ENCODE data around the gene ZNHIT2.

ZNHIT2 gene

DNA sequence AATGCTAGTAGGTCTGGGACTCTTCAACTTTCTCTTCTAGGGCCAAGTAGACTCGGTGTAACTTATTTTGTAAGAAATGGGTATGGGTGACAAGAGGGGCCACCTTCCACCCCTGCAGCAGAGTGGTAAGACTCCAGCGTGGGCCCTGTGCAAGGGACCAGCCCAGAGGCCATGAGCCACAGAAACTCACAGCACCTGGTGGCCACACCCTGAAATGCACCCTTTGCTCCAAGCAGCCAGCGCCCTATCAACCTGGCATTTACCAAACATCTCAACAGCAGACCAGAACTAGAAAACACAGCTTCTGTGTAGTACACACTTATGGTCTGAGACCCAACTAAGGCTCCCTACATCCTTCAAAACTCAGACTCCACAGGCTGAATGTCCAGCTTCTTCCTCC is 39.4 kb downstream of the ZNHIT2 start:
- TF ChIP-seq, protein P1, sequence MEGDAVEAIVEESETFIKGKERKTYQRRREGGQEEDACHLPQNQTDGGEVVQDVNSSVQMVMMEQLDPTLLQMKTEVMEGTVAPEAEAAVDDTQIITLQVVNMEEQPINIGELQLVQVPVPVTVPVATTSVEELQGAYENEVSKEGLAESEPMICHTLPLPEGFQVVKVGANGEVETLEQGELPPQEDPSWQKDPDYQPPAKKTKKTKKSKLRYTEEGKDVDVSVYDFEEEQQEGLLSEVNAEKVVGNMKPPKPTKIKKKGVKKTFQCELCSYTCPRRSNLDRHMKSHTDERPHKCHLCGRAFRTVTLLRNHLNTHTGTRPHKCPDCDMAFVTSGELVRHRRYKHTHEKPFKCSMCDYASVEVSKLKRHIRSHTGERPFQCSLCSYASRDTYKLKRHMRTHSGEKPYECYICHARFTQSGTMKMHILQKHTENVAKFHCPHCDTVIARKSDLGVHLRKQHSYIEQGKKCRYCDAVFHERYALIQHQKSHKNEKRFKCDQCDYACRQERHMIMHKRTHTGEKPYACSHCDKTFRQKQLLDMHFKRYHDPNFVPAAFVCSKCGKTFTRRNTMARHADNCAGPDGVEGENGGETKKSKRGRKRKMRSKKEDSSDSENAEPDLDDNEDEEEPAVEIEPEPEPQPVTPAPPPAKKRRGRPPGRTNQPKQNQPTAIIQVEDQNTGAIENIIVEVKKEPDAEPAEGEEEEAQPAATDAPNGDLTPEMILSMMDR (IDR thresholded peaks at IDR 0.05; ENCODE audit: insufficient read depth, low read length, poor library complexity, severe bottlenecking), result peak; percentile 88
- H3K27me3 ChIP-seq (replicated peaks; ENCODE audit: control insufficient read depth, insufficient read depth, low read length), result no peaks in the 10 kb centered on the region
- no peak for DNase-seq (ENCODE audit: extremely low read depth, insufficient read length)
- H3K4me3 ChIP-seq (replicated peaks; ENCODE audit: low read depth, low read length), result peak overlapping the region; percentile 12
- H3K36me3 ChIP-seq (ENCODE audit: control insufficient read depth, insufficient read depth, low read length), result peaks cover 17% of the 10 kb centered on the region

DNA sequence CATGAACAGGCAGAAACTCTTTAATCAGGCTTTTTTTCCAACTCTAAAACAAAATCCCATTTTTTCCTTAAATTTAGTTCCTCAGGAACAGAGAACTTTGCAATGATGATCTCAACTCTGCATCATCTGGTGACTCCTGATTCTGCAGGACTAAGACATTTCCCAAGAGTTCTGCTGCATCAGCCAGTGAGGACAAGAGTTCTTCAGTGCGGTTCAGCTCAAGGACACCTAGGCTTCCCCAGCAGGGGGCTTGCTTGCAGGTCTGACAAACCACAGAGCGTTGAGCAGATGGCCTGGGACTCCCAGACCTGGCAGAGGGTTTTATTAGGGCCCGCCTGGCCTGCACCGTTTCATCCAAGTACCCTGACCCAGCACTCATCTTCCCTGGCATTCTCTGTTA is 40.0 kb downstream of the ZNHIT2 start:
- no peaks in the 10 kb centered on the region for H3K27me3 ChIP-seq (replicated peaks; ENCODE audit: control insufficient read depth, insufficient read depth, low read length)
- TF ChIP-seq, protein P1 (IDR thresholded peaks at IDR 0.05; ENCODE audit: insufficient read depth, low read length, poor library complexity, severe bottlenecking), result no peak
- peaks cover 17% of the 10 kb centered on the region for H3K36me3 ChIP-seq (ENCODE audit: control insufficient read depth, insufficient read depth, low read length)
- no peak overlapping the region for H3K4me3 ChIP-seq (replicated peaks; ENCODE audit: low read depth, low read length)
- no peak for DNase-seq (ENCODE audit: extremely low read depth, insufficient read length)

DNA sequence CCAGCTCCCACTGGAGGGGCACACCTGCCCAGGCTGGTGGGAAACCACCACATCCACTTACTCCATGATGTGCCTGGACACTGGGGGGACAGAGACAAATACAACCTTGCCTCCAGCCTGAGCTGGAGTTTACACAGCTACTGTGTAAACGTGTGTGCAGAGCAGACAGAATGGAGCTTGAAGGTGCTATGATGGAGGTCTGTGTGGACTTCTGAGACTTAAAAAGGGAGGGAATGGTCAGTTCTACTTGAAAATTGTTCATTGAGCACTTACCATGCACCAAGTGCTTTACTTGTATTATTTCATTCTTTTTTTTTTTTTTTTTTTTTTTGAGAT is 44.9 kb downstream of the ZNHIT2 start:
- H3K36me3 ChIP-seq (ENCODE audit: control insufficient read depth, insufficient read depth, low read length), result peaks cover 7% of the 10 kb centered on the region
- no peak overlapping the region for H3K4me3 ChIP-seq (replicated peaks; ENCODE audit: low read depth, low read length)
- no peaks in the 10 kb centered on the region for H3K27me3 ChIP-seq (replicated peaks; ENCODE audit: control insufficient read depth, insufficient read depth, low read length)
- TF ChIP-seq, protein P1 (IDR thresholded peaks at IDR 0.05; ENCODE audit: insufficient read depth, low read length, poor library complexity, severe bottlenecking), result no peak
- no peak for DNase-seq (ENCODE audit: extremely low read depth, insufficient read length)

DNA sequence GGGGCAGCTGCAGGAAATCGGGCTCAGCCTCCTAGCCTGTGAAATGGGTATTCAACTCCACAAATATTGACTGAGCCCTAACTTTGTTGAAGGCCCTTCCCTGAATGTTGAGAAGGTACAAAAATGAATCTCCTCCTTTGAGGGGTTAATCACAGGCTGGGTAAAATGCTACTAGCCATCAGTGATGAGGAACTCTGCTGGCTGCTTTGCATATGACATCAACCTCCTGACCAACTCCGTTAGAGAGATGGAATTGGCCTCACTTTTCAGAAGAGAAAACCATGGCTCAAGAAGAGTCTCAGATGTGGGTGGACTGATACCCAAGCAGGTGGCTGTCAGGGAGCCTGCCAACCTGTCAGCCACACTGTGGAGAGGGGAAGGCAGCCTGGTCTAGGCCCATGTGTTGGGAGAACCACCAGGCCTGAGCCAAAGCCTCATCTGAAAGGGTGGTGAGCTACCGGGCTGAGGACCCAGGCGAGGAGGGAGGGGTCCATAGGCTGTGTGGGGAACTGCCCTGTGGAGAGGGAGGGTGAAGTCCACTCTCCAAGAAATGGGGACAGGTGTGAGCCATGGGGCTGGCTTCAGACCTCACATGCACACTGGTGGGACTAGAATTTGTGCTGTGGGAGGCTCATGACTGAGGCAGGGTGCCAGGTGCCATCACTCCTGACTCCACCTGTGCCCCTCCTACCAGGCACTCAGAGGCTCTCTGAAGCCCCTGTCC is 45.4 kb downstream of the ZNHIT2 start:
- Histone ChIP-seq H3K36me3 (ENCODE audit: control insufficient read depth, insufficient read depth, low read length) (peaks cover 3% of the 10 kb centered on the region), H3K4me3 (replicated peaks; ENCODE audit: low read depth, low read length) (no peak overlapping the region), H3K27me3 (replicated peaks; ENCODE audit: control insufficient read depth, insufficient read depth, low read length) (no peaks in the 10 kb centered on the region)
- TF ChIP-seq, protein P1 (IDR thresholded peaks at IDR 0.05; ENCODE audit: insufficient read depth, low read length, poor library complexity, severe bottlenecking), result no peak
- no peak for DNase-seq (ENCODE audit: extremely low read depth, insufficient read length)

DNA sequence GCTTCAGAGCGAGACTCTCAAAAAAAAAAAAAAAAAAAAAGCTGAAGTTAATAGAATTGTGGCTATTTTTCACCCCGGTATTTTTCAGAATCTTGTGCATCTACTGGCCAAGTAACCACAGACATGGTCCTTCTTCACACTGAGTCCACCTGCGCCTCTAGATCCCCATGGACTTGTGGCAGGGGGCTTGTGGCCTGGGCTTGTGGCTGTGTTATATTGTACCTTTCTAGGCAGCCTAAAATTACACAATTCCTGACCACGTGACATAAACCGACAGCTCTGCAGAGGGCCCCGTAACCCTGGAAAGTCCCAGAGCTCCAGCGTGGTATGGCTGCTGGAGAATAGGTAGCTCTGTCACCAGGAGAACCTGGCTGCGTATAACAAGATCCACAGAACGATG is 48.3 kb downstream of the ZNHIT2 start:
- TF ChIP-seq, protein P1 (IDR thresholded peaks at IDR 0.05; ENCODE audit: insufficient read depth, low read length, poor library complexity, severe bottlenecking), result no peak
- DNase-seq (ENCODE audit: extremely low read depth, insufficient read length), result no peak
- no peaks in the 10 kb centered on the region for H3K27me3 ChIP-seq (replicated peaks; ENCODE audit: control insufficient read depth, insufficient read depth, low read length)
- no peaks in the 10 kb centered on the region for H3K36me3 ChIP-seq (ENCODE audit: control insufficient read depth, insufficient read depth, low read length)
- no peak overlapping the region for H3K4me3 ChIP-seq (replicated peaks; ENCODE audit: low read depth, low read length)

DNA sequence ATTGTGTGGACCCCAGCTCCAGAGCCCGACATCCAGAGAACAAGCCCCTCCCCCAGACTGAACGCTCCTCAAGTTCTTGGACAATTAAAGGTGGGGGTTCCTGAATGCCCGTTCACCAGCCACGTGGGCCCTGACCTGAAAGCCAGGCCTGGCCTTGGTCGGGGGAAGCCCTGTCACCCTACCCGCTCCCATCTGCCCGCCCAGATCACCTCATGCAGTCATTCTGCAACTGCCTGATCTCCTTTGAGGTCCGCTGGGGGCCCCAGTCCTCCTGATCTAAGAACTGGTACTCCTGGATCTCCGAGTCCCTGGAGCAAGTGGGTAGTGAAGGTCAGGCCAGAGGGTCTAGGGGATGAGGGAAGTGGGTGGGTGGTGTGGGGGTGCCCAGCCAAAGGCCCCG is 50.1 kb downstream of the ZNHIT2 start:
- Histone ChIP-seq H3K27me3 (replicated peaks; ENCODE audit: control insufficient read depth, insufficient read depth, low read length) (no peaks in the 10 kb centered on the region), H3K4me3 (replicated peaks; ENCODE audit: low read depth, low read length) (no peak overlapping the region), H3K36me3 (ENCODE audit: control insufficient read depth, insufficient read depth, low read length) (no peaks in the 10 kb centered on the region)
- TF ChIP-seq, protein P1 (IDR thresholded peaks at IDR 0.05; ENCODE audit: insufficient read depth, low read length, poor library complexity, severe bottlenecking), result no peak
- DNase-seq (ENCODE audit: extremely low read depth, insufficient read length), result peak; percentile 60
